GM21529 (cell line): Measurements from ENCODE around the gene DNAH17.

Experiments
- ATAC-seq: cut with Tn5 transposase; IDR thresholded peaks from one replicate; pipeline ENCODE4 v1.9.1; 2021; ENCODE audit not compliant: unreplicated experiment

DNAH17 gene

DNA sequence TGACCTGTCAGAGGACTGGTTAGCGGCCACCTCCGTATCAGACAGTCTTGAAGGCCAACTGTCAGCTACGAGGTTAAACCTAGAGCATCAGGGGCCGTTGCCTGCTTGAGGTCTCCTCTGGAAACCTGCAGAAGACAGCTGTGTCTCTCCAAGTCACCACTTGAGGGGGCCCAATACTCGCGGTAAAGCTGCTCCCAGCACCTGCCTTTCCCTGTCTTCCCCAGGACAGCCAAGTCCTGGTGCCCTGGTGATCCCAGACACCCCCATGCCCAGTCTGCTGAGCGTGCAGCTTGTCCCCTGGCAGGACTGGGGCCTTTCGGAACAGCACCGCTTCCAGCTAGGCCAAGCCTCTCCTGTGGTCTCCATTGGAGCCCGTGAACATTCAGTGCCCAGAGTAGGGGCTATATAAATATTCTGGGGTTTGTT is 80.1 kb downstream of the DNAH17 start:
- no peak for ATAC-seq

DNA sequence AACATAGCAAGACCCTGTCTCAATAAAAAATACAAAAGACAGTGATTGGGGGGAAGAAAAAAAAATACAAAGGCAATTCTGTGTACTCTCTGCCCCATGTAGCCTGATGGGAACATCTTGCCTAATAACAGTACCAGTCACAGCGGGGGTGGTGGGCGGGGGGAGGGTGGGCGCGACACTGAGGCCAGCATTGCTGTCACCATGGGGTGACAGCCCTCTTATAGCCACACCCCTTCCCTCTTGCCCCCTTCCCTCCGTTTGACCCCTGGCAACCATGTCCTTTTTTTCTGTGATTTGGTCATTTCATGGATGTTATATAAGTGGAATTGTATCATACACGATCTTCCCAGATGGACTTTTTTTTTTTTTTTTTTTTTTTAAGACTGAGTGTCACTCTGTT is 80.9 kb downstream of the DNAH17 start:
- no peak for ATAC-seq

DNA sequence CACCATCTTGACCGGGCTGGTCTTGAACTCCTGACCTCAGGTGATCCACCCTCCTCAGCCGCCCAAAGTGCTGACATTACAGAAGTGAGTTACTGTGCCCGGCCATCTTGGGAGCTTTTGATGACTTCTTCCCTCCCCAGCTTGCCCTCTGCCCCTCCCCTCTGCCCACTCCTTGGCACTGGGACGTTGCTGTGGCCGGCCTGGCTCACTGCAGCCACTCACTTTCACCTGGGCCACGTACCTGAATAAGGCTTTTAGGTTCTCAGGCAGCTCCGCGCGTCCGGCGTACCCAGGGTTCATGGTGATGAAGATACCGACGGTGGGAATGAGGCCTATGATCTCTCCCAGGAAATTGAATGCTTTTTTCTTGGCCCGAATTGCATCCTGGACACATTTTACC is 81.6 kb downstream of the DNAH17 start:
- no peak for ATAC-seq

GRCh38 chr17:78494696-78495330 is 82.4 kb downstream of the DNAH17 start:
- no peak for ATAC-seq

DNA sequence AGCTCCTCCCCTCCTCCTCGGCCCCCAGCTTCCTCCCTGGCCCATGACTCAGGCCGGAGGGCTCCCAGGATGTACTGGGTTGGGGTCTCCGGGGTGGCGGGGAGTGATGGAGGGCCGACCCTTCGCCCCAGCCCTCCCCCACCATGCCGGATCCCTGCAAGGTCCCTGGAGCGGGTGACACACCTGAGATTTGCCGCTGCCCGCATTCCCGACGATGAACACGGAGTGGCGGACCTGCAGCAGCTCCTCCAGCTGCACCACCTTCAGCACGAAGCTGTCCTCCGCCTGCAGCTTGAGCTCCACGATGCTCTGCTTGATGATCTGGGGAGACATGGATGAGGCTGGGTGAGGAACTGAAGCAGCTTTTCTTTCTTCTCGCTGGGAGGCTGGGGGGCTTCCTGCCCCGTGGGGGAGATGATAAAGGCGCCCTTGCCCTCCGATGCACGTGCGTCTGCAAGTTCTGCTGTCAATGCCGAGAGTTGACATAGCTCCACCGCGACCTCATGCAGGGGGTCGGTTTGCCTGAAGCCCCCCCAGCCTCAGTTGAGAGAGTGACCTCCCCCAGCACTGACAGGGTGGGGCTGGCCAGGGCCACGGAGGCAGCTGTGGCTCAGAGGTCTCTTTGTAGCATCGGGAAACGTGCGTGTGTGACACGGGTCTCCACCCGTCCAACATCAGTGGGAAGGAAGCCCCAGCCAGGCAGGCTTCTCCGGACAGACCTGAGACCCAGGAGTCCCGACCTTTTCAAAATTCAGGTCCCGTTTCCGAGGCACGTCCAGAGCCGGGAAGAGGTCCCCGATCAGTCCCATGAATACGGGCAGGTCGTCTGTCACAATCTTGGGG is 83.1 kb downstream of the DNAH17 start:
- no peak for ATAC-seq

DNA sequence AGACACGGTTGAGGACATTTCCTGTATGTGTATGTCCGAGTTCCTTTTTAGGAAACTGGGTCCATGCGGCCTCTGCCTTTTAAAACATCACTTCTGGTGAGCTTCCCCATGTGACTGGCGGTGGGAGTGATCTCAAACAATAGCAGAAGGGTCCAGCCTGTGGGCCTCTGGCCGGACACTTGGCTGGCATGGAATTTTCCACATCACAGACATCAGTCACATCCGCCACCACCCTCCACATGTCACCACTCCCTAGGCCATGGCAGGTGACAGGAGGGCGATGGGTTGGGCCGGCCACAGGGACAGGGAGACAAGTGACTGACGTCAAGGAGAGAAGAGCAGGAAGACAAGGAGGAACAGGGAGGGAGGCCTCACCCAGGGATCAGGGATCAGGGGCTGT is 83.7 kb downstream of the DNAH17 start:
- no peak for ATAC-seq

DNA sequence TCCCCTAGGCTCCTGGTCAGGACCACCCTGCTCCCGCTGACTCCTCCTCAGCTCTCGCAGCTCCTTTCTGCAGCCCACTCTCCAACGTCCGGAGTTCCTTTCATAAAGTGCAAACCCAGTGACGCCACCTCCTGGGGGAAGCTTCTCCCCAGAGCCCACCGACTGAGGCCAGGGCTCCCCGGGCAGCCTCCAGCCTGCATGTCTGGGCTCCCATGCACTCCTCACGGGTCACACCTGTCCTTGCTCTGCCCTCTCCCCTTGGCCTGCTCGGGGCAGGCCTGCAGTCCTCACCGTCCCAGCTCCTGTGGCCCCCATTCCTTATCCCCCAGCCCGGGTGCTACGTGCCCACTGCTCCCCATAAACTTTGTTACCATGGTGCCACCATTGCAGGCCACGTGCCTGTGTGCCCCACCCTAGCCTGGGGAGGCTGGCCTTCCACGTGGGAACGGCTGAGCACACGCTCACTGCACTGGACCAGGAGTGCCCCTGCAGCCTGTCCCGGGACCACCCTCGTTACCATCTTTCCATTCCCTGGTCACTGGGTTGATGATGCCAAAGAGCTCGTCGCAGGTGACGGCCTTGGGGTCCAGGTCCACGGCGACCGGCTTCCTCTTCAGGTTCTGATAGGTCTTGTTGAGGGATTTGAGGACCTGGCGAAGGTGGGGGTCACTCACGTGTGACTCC is 84.9 kb downstream of the DNAH17 start:
- no peak for ATAC-seq

DNA sequence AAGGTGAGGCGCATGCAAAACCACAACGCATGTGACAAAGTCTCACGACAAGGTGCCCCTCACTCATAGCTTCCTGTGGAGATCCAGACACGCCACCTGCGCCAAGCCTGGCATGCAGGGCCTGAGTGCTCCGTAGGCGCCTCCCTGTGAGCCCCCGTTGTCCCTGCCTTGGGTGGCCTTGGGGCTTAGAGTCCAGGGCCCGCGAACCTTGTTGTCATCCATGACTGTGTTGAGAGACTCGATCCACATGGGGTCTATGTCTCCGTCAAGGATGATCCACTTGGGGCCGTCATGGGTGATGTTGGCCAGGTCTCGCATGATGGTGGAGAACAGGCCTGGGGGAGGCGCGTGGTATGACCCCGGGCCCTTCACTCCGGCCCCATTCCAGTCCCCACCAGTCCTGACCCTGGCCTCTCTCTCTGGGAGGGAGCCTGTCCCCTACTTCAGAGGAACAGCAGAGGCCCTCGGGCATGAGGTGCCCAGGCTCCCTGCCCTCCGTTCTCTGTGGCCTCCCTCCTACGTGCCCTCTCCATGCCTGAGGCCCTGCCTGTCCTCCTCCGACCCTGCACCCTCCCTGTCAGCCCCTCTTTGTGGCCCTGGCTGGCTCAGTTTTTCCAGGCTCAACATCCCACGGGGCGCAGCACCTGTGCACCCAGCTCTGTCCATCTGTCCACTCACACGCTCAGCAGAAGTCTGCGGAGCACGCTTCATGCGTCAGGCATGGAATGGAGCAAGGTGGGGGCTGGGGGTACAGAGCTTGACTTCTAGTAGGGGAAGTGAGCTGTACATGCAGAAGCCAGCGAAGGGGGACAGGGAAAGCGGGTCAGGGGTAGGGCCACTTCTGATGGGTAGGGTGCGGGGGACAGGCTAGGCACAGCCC is 85.7 kb downstream of the DNAH17 start:
- ATAC-seq: no peak

- ATAC-seq: no peak
These were observed 86.5 kb downstream of the DNAH17 start for GRCh38 chr17:78490673-78491072.

GRCh38 chr17:78490156-78490555 is 87.0 kb downstream of the DNAH17 start:
- ATAC-seq: no peak

DNA sequence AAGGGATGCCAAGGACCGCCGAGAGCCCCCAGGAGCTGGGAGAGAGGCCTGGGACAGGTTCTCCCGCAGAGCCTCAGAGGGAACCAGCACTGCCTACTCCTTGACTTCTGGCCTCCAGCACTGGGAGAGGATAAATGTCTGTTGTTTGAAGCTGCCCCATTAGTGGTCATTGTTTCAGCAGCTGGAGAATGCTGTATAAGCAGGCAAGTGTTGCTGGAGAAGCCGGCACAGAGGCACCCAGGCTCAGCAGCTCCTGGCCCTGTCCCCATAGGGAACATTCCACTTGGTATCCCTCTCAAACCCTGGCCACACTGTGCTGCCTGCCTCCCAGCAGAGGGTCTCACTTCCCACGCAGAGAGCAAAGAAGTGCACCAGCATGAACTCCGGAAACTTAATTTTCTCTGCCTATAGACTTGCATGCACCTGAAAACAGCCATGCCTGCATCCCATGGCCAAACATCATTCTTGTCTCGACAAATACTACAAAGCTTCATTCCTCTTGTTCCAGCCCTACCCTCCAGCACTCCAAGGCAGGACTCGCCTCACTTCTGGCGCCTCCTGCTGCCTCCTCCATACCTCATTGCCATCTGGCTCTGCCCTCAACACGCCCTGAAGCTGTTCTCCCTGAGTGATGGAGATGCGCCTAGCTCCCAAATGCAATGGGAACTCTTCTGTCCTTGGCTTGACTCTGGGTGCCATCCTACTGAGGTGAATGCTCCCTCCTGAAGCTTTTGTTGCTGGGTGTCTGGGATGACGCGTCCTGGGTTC is 88.1 kb downstream of the DNAH17 start:
- ATAC-seq: no peak

GRCh38 chr17:78488156-78488555 is 89.0 kb downstream of the DNAH17 start:
- ATAC-seq: no peak

DNA sequence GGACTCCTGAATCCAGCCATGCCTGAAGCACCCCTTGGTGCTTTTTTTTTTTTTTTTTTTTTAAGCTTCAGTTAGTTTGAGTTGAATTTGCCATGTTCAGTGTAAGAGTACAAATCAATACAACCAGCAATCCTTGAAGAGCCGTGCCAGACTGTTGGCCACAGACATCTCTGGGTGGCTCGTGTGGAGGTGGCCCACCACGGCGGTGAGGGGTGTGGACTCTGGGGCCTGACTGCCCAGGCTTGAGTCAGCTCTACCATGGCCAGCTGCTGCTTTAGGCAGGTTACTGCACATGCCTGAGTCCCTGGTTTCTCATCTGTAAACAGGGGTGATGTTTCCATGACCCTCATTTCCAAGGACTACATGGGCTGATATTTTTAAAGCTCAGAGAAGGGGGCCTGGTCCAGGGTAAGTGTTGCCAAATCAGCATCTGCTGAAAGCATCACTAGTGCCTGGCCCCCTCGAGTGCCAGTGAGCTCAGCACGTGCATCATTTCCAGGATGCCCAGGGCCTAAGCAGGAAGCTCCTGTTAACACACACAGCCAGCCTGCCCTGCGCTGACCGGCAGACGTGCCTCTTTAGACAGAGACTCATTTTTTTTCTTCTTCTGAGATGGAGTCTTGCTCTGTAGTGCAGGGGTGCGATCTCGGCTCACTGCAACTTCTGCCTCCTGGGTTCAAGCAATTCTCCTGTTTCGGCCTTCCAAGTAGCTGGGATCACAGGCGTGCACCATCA is 90.1 kb downstream of the DNAH17 start:
- ATAC-seq: no peak

DNA sequence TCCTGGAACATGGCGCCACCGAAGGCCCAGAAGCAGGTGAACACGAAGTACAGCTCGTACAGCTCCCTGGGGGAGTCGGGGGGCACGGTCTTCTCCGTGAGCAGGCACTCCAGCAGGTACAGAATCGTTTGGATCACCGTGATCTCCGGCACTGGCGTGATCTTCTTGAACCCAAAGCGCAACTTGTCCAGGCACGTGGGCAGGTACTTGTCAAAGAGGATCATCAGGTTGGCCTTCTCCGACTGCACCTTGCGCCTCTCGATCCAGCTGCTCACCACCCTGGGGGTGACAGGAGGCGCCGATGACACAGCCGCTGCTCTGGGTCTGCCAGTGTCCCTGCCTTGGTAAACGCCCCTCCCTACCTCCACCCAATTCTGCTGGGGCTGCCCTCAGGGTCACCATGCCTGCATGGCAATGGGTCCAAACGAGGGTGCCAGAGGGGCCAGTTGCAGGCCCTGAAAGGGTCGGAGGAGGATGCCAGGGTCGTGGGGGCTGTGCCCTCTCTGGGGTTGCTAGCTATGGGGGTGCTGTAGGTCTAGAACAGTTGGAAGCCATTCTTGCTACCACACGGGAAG is 90.9 kb downstream of the DNAH17 start:
- no peak for ATAC-seq

DNA sequence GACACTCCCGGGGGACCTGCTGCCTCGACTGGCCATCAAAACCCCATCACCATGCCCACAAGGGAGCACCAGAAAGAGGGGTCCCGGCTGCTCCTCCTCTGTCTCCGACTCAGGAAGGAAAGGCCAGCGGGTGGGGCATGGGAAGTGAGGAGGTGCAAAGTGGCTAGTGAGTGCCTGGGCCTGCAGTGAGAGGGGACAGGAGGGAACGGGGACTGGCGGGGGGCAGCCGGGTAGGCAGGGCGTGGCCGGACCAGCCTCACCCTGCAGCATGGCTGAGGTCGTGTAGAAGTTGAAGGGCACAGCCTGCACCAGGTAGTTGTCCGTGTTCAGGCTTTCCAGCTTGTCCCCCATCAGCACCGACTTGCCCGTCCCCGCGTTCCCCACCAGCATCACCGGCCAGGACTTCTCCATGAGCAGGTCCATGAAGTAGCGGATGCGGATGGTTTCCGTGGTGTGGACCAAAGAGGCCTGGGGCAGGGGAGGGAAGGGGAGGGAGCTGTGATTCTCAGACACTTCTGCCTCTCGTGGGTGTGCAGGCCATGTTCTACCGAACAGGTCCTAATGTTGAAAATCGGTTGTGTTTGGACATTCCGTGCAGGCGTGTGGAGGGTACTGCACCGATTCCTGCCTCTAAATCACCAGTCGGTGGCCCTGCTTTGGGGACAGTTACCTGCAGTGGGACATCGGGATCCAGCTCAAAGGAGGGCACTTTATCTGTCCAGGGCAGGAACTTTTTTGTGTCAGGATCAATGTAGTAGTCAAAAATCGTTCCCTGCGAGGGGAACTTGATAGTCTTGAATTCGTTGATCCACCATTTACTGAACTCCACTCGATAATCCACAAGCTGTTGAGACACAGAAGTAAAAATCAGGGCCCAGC is 91.7 kb downstream of the DNAH17 start:
- no peak for ATAC-seq

GRCh38 chr17:78484271-78485246 is 92.6 kb downstream of the DNAH17 start:
- no peak for ATAC-seq

GRCh38 chr17:78479369-78479768 is 97.8 kb downstream of the DNAH17 start:
- no peak for ATAC-seq
